NCI-H187 treated with DMSO at 0.1 percent for 48 hours (cell line): ENCODE measurements around the gene GGT5.
"Not testable (repeated sequence)": the region's sequence is repeated elsewhere in the genome, so short reads cannot be mapped to it uniquely, and the experiment has no call there.

ENCODE experiments used
- DNase-seq: peaks from one replicate; lab custom pipeline; 2025; lab: John Stamatoyannopoulos, UW

Gene GGT5

DNA sequence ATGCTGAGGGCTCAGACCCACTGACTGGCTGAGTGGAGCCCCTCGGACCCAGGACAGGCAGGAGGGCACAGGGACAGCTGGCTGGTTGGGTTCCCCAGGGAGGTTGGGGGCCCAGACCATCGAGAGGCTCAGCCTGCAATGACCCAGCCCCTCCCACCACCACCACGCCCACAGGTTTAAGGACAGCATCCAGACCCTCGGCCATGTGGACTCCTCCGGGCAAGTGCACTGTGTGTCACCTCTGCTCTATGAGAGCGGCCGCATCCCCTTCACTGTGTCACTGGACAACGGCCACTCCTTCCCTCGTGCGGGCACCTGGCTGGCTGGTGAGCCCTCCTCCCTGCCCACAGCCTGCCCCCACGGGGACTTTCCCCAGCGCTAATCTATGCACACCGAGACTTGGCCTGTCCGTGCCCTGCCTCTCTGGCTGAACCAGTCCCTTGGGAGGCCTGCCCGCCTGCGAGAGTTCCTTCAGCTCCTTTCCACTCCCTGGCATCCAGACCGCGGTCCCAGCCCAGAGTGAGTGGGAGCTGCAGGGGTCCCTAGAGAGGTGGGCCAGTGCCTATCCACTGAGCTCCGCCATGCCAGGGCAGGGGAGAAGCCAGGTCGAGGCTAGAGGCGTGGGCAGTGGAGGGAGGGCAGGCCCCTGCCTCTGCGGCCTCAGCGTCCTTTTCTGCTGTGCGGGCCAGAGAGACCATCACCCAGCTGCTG, 61.4 kb downstream of the GGT5 start:
- no peak for DNase-seq

DNA sequence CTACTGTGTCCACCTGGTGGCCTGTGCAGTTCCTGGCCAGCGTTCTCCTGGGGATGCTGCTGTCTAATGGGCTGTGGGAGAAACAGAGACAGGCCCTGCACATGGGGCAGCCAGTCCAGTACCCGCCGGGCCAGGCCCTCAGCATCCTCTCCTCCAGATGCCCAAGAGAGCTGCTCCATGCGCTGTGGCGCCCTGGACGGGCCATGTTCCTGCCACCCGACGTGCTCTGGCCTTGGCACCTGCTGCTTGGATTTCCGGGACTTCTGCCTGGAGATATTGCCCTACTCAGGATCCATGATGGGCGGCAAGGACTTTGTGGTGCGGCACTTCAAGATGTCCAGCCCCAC, 62.0 kb downstream of the GGT5 start:
- not testable (repeated sequence) for DNase-seq

DNA sequence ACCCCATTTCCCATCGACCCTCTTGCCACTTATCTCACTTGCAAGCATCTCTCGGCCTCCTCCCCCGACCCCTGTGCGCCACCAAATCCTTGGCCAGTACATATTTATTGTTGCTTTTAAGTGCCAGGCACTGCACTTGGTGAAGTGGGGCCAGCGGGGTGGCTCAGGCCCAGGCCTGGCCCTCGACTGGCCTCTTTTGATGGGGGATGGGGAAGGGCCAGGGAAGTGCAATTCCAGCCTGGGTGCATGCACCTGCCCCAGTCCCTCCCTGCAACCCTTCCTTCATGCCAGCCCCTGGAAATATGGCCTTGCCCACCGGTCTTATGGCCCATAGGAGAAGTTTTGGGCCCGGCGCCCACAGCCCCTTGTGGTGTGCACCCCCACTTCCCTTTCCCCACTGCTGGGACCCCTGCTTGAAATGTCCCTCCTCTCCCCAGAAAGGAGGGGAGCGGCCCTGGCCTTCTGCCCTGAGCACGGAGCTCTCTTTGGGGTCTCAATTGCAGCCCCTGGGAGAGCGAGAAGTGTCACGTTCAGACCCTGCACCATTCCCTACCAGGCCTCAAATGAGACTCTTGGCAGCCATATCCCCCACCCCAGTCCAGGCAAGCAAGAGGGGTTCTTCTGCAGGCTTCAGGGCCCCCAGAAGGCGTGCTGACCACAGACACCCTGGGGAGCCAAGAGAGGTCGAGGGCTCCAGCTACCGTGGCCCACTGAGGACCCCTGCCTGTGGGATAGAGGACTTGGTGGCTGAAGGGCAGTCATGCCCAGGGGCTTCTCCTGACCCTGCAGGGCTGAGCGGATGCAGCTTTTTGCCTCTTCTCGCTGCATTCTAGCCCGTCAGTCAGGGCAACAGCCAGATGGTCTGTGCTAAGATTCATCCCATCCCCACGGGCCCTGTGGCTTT, 62.6 kb downstream of the GGT5 start:
- DNase-seq = no peak

DNA sequence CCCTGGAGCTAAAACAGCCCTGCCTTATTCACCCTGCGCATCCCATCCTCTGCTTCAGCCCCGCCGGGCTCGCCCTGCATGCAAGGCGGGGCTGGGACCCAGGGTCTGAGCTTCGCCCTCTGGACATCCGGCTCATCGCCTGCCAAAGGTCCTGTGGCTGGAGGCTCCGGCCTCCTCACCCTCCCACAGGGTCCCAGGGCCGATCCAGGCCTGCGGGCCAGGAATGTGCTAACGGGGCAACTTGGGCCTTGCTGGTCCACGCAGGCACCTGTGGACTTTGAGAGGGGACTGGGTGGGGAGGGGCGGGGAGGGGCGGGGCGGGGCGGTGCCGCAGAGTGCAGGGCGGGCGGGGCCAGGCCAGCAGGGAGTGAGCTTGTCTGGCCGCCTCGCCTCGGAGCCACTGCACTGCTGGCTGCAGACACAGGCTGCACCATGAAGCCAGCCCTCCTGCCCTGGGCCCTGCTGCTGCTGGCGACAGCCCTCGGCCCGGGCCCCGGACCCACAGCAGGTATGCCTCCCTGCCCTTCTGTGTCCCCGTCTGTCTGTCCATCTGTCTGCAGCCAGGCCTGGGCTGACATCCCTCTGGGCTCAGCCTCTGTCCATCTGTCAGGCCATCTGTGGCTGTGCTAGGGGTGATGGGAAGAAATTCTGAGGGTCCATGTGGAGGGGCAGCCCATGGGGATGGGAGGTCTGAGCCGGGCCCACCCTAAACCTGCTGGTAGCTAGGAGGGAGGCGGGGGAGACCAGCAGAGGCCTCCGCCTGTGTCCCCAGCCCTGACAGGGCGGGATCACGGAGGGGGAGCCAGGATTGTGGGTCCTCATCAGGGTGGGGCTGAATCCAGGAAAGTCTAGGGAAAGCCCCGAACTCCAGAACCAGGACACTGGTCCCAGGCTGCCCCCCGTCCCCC, 63.5 kb downstream of the GGT5 start, which contains the start of gene SUSD2:
Gene SUSD2, plus strand, starts transcription at position 400 of the 908 bp plus-strand sequence. Its CDS starts 33 bp downstream, at position 433.
- no peak for DNase-seq

DNA sequence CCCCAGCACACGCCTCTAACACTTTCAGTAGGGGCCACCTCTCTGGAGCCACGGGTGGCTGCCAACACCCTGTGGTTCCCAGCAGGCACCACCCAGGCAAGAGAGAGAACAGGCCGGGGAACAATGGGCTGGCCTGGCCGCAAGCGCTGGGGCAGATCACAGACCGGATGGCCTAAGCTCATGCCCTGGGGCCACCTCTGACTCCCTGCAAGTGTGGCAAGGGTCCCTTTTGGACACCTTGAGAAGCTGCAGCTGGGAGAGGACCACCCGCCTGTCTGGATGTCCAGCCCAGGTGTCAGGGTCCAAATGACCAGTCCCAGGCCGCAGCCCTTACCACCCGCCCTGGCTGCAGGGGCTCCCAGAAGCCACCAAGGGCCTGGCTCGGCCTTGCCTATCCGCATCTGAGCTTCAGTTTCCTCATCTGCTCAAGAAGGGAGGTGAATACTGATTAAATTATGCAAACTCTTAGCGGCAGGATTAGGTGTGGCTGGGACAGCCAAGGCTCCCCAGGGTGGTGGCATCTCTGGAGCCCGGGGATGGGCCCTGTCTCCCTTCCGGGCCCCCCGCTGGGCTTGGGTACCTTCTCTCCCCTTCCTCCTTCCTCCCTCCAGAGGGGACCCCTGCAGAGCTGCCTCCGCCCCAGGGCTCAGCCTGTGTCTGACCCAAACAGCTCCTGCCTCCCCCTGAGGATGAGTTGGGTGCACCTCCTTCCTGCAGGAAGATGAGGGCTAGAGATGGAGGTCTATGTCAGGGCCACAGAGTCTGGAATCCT, 64.4 kb downstream of the GGT5 start:
- no peak for DNase-seq

DNA sequence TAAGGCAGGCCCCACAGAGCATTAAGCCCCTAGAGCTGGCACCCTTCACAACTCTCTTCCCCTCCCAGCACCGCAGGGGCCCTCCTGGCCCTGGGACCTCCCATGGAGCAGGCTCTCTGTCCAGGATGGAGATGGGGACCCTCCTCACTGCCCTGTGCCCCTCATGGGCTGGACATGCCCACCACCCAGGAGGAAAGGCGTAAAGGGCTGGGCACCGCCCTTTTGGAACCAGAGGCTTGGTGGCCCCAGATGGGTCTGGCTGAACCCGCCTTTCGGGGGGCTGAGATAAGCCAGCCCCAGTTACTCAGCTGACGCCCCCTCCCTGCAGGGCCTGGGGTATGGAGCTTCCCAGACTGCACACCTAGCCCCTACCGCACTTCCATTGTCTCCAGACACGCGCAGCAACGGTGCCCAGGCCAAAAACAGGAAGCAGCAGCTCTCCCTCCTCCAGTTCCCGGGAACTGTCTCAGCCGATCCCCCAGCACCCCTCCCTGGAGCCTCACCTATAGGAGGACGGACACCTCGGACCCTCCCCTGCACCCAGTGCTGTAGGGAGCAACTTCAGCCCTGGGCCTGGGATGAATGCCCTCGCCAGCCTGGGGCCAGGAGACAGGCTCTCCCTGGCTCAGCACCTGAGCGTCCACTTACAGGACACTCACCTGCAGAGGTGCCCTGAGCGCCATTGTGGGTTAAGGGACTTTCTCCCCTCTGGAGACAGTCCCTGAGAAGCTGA, 65.2 kb downstream of the GGT5 start:
- DNase-seq = no peak

DNA sequence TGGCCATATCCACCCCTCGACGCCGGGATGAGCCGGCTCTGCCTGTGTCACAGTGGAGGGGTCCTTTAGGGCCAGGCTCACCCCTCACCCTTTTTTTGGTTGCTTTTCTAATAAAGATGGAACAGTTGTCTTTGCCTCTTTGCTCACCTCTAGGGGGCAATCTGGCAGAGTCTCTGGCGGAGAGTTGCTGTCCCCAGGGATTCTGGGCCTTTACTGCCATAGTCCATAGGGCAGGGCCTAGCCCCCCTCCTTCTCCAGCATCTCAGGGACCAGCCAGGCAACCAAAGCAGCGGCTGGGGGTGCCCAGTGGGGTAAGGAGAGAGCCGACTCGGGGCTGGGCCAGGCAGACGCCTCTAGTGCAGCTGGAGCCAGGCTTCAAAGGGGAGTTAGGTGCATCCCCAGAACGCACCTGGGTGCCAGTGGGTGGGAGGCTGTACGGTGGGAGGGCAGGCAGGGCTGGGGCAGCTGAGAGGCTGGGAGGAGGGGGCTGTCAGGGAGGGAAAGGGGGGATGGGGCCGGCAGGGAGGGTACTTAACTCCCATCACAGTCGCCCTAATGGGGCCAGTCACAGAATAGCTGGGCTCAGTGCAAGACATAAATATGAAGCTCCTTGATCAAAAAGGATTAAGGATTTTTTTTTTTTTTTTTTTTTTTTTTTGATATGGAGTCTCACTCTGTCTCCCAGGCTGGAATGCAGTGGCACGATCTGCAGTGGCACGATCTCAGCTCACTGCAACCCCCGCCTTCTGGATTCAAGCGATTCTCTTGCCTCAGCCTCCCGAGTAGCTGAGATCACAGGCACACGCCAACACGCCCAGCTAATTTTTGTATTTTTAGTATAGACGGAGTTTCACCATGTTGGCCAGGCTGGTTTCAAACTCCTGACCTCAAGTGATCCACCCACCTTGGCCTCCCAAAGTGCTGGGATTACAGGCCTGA, 66.1 kb downstream of the GGT5 start:
- no peak for DNase-seq

DNA sequence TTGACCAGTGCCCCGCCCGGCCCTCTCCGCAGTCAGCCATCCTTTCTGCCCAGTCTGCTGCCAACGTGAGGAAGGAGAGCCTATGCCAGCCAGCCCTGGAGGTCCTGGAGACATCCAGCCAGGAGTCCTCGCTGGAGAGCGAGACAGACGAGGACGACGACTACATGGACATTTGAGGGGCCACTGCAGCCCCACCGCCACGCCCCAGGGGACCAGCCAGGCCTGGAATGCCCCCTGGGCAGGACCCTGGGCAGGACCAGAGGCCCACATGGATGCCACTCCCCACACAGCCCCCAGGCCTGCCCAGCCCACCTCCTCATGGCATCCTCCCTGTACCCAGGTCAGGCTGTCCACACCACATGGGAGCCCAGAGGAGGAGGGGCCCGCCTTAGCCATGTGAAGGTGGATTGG, 66.9 kb downstream of the GGT5 start:
- no peak for DNase-seq

DNA sequence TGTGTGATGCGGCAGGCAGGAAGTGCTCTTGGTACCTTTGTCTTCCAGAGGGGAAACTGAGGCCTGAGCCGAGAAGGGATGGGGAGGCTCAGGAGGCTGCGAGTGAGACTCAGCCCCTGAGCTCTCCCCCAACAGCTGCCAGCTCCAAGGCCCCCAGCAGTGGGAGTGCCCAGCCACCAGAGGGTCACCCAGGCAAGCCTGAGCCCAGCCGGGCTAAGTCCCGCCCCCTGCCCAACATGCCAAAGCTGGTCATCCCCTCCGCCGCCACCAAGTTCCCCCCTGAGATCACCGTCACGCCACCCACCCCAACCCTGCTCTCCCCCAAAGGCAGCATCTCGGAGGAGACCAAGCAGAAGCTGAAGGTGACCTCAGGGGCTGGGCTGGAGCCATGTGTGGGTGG, 67.4 kb downstream of the GGT5 start:
- DNase-seq = no peak

DNA sequence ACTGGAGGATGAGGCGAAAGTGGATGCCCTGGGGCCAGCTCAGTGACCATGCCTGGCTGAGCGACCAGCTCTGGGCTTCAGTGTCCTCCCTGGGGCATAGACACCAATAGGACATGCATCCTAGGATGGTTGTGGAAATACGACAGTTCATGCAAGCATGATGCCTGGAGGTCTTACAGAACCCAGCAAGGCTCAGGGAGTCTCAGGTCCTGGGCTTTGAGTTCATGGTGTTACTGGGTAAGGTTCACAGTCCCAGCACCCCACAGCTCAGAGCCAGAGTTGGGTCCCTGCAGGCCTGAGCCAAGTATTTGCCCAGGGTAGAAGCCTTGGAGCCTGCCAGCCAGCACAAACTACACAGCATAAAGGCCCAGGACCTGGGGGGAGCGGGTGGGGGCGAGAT, 67.8 kb downstream of the GGT5 start:
- DNase-seq = no peak

DNA sequence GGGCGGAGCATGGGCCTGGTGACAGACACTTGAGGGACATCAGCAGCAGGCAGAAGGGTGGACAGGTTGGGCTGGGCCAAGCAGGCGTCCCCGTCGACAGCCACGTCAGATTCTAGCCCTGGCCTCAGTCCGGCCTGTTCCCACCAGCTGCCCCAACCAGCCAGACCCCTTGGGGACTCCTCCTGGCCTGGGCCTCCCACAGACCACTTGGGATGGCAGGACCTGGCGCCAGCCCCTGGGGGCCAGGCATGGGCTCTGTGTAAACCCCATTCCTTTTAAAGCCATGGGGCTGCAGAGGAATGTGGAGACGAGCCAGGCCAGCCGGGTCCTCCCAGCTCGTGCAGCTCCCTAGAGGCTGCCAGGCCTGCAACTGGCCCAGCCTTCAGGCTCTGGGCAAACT, 68.3 kb downstream of the GGT5 start:
- no peak for DNase-seq

DNA sequence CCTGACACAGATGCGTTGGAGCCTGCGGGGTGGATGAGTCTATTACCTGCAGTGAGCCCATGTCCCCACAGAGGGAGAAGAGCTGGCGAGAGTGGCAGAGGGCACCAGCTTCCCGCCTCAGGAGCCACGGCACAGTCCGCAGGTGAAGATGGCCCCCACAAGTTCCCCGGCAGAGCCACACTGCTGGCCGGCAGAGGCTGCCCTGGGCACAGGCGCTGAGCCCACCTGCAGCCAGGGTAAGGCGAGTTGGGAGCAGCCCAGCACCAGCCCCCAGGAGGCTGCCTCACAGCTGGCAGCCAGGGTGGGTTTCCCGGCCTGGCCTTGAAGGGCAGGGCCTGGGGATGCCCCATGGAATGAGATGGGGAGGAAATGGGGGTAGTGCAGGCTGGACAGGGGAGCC, 68.8 kb downstream of the GGT5 start:
- no peak for DNase-seq

DNA sequence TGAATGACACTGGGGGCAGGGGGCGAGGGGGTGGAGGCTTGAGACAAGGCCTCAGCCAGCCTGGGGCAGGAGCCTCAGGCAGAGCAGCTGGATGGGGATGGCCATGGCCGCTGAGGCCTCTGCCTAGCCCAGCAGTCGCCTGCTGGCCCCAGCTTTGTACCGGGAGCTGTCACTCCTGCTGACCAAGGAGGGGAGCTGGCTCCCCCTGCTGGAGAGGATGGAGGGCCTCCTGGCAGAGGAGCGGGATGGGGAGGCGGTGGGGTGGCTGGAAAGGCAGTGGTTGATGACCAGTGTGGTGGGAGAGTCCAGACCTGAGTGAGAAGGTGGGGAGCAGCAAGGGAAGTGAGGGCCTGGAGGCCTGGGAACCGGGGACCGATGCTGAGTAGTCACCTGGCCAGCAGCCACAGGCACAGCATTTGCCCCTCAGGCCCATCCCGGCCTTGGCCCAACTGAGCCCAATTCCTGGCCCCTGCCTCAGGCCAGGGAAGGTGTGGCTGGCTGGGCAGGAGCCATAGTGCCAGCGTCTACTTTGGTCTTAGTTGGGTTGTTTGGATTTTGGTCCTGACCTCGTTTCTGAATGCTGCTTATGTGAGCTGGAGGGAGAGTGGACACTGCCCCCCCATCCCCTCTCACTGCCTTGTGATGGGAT, 69.6 kb downstream of the GGT5 start:
- DNase-seq = no peak

DNA sequence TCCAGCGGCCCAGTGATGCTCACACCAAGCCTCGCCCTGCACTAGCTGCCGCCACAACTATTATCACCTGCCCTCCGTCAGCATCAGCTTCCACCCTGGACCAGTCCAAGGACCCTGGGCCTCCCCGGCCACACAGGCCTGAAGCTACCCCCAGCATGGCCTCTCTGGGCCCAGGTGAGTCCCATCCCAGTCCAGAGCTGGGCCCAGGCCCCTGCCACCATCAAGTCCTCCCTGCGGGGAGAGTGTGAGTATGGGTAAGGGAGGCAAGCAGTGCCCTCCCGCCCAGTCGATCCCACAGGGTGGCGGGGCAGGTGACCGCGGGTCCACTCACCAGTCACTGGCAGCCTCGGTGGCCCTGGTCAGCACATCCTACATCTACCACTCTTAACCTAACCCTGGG, 73.1 kb downstream of the GGT5 start:
- DNase-seq = no peak

DNA sequence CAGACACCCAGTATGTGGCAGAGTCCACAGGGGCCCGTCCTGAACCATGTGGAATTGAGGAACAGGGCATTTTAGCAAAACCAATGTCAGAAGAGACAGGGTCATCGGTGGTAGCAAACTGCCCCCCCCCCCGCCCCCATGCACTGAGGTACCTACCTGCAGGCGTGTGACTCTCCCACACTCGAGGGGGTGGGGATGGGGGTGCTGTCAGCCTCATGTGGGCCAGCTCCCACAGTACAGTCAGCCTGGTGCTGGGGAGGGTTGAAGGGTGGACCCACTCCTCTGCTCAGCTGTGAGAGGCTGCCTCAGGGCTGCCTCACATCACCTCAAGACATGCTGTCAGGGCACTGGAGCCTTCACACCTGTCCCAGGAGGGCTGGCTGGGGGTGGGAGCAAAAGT, 74.2 kb downstream of the GGT5 start:
- no peak for DNase-seq

DNA sequence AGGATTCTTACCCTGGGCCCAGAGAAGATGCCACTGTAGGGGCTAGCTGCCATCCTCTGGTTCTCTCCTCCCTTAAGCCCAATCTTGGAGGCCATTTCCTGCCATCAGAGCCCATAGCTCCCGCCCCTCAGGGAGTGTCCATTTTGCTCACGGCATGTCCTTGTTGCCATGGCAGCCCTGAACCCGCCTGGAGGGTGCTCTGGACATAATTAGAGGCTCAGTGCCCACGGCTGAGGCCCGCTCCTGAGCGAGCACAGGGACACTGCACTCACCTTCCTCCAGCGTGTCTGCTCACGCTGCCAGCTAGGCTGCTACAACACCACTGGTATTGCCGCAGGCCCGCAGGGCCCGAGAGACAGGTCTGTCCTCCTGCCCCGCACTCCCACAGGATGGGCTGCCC, 74.7 kb downstream of the GGT5 start:
- DNase-seq = no peak
